GM19025 (cell line): Measurements from ENCODE around the gene RPUSD4.
A peak's percentile ranks its signal among the peaks of the same experiment; 100 is the strongest.

Source experiments
- ATAC-seq: cut with Tn5 transposase; IDR thresholded peaks from one replicate; pipeline ENCODE4 v1.9.1; 2021; ENCODE audit warnings: mild to moderate bottlenecking, low read depth, moderate library complexity; ENCODE audit not compliant: unreplicated experiment

The RPUSD4 gene

GRCh38 chr11:126185259-126186024 lies 26.0 kb downstream of the RPUSD4 start:
- ATAC-seq: no peak

GRCh38 chr11:126182787-126183445 lies 28.5 kb downstream of the RPUSD4 start:
- ATAC-seq: no peak

GRCh38 chr11:126181939-126182730 lies 29.3 kb downstream of the RPUSD4 start:
- peak; percentile 51 for ATAC-seq

- no peak for ATAC-seq
These were observed 34.5 kb downstream of the RPUSD4 start for GRCh38 chr11:126176853-126177470.

GRCh38 chr11:126175393-126175792 lies 36.1 kb downstream of the RPUSD4 start:
- ATAC-seq: no peak

- ATAC-seq: no peak
These were observed 36.6 kb downstream of the RPUSD4 start for GRCh38 chr11:126174816-126175215.

GRCh38 chr11:126173257-126173656 lies 38.2 kb downstream of the RPUSD4 start:
- no peak for ATAC-seq

- ATAC-seq: no peak
These were observed 38.8 kb downstream of the RPUSD4 start for GRCh38 chr11:126172596-126173038.

- no peak for ATAC-seq
These were observed 42.2 kb downstream of the RPUSD4 start for GRCh38 chr11:126169291-126169690.

- no peak for ATAC-seq
These were observed 44.0 kb downstream of the RPUSD4 start for GRCh38 chr11:126167488-126167887.

- ATAC-seq: no peak
These were observed 45.0 kb downstream of the RPUSD4 start for GRCh38 chr11:126166413-126166812.

GRCh38 chr11:126165757-126166156 lies 45.7 kb downstream of the RPUSD4 start:
- no peak for ATAC-seq

- no peak for ATAC-seq
These were observed 46.1 kb downstream of the RPUSD4 start for GRCh38 chr11:126165311-126165720.

GRCh38 chr11:126164781-126165180 lies 46.7 kb downstream of the RPUSD4 start:
- ATAC-seq: no peak

GRCh38 chr11:126163779-126164178 lies 47.7 kb downstream of the RPUSD4 start:
- ATAC-seq: no peak

GRCh38 chr11:126163074-126163700 lies 48.3 kb downstream of the RPUSD4 start:
- ATAC-seq: no peak

GRCh38 chr11:126162306-126163030 lies 49.0 kb downstream of the RPUSD4 start:
- ATAC-seq: no peak

GRCh38 chr11:126161023-126161391 lies 50.4 kb downstream of the RPUSD4 start:
- no peak for ATAC-seq

- ATAC-seq: no peak
These were observed 51.0 kb downstream of the RPUSD4 start for GRCh38 chr11:126160345-126161022.
